Activated CD8-positive, alpha-beta memory T cell treated with anti-CD3 and anti-CD28 coated beads, Interleukin-2, amount 50 U/mL, for 24 hours (primary cell): ENCODE measurements around the gene SLC38A9.

Experiments
- DNase-seq: peaks from one replicate; pipeline ENCODE4 v3.0.0-alpha.2; 2020; ENCODE audit errors: extremely low read depth

SLC38A9 gene

DNA sequence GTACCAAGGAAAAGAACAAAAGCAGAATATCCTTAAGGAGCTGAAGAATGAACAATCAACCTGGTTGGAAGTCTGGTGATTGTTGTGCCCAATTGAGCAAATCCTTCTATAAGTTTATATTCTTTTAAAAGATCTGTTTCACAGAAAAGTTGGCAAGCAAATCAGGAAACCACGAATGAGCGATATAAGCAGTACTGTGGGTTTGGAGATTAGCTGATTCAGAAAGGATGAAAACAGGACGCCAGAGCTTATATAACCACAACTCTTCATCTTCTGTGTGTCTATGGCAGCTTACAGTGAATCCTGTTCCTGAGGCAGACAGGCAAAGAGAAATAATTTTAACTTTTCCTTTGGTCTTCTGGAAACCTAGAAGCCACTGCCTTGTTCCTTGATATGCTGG lies 61.7 kb downstream of the SLC38A9 start:
- no peak for DNase-seq

DNA sequence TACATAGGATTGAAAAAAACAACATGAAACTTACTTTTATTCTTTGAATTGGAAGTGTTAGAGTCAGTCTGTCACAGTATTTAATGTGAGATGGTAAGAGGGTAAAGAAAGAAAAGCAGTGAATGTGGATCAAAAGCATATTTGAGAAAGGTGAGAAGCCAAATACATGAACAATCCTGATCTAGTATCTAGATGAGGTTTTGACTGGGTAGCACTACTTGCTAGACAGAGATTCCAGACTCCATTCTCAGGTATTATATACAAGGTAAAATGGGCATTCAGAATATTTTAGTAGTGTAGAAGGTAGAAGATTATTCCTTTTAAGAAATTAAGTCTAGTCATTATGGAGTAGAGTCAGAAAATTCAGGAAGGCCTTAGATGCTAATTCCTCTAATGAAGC lies 62.2 kb downstream of the SLC38A9 start:
- no peak for DNase-seq

DNA sequence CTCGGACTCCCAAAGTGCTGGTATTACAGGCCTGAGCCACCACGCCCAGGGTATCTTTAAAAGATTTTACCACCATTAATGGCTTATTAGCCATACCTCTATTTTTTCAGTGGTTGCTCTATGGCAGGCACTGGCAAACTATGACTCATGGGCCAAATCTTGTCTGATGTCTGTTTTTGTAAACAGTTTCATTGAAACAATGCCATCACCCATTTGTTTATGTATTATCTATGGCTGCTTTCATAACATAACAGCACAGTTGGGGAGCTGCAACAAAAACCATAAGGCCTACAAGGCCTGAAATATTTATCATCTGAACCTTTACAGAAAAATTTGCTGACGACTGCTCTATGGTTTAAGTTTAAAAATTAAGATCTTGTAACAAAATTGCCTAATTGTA lies 66.8 kb downstream of the SLC38A9 start:
- no peak for DNase-seq

DNA sequence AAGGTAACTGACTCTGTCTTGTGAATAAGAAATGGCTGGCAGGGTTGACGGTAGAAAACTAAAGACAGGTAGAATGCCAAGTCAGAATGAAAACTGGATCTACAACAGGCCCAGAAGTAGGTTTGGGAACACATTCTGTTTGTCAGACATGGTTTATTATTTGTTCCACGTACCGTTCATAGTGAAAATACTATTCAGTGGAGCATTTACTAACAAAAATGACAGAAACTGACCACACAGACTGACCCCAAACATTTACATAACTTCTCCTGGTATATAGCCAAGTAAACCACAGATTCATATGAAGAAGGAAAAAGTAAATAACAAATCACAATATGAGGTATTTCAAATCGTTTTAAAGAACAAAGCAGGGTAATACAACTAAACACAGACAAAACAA lies 73.7 kb downstream of the SLC38A9 start:
- DNase-seq: no peak

GRCh38 chr5:55638051-55638450 lies 74.1 kb downstream of the SLC38A9 start:
- no peak for DNase-seq

GRCh38 chr5:55636683-55637082 lies 75.4 kb downstream of the SLC38A9 start:
- DNase-seq: no peak

DNA sequence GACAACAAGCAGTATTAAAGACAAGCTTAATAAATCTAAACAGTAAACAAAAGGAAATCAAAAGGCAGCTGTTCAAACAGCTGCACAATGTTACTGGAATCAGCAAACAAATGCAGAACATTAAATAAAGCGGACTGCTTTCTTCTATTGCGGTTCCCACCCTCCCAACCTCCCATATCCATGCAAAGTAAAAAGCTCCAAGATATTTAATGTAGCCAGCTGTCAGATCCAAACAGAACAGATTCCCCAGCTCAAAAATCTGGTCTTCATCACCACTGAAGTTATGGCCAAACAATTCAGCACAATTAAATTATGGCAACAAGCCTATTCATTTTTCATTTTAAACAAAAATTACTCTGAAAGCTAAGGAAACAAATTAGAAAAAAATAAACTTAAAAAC lies 75.9 kb downstream of the SLC38A9 start:
- DNase-seq: no peak

DNA sequence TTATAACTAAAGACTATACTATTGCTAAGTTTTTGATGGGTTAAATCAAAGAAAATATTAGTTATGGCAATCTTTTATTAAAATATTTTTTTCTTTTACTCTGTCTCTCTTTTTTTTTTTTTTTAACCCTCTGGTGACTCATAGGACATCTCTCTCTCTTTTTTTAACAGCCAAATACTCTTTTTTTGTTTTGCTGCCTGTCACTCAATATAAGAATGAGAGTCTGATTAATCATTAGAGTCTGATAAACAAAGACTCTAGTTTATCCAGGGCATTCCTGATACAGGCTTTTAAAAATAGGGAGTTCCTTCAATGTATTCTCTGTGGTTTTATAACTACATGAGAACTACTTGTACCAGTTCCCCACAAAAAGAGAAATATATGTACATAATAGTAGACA lies 77.3 kb downstream of the SLC38A9 start:
- DNase-seq: no peak

DNA sequence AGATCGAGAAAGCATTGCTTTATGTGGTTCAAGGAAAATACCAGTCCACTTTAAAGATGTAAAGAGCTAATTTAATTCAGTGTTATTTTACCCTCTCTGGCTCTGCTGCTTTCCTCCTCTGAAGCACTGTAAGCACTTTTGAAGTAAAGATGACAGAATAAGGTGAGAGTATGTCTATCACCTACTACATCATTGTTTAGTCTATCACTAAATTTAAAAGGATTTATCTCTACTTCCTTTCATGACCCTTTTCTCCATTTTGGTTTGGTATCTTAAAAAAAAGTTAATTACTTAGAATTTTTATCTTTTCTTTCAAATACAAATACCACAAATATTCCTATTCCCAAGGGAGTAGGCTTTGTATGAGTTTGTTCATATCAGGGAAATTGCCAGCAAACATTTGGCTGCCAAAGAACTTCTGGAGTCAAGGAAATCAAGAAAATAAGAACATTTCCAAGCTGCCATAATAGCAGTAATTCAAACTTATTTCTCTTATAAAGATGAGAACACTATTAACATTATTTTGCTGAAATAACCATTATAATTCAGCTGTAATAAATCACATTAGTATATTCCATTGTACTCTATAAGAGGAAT lies 77.8 kb downstream of the SLC38A9 start:
- no peak for DNase-seq

- DNase-seq: no peak
Measured at GRCh38 chr5:55633574-55634208, 78.4 kb downstream of the SLC38A9 start.

DNA sequence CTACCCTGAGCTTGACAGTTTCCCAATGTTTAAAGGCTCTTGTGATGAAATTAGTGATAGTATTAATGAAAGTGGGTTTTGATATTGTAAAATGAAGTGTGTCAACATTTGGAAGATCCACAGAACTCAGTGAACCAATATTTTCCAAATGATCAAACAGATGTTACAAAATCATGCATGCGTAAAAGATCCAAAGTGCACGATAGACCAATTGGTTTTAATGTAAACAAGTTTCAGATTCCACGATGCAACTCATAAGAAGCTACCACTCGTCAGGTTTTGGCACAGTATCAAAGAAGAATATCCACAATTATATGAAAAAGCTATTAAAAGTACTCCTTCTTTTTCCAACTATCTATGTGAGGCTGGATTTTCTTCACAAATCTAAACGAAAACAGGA lies 82.3 kb downstream of the SLC38A9 start:
- DNase-seq: no peak

GRCh38 chr5:55626790-55627189 lies 85.3 kb downstream of the SLC38A9 start:
- DNase-seq: no peak

GRCh38 chr5:55625913-55626312 lies 86.2 kb downstream of the SLC38A9 start:
- DNase-seq: no peak

DNA sequence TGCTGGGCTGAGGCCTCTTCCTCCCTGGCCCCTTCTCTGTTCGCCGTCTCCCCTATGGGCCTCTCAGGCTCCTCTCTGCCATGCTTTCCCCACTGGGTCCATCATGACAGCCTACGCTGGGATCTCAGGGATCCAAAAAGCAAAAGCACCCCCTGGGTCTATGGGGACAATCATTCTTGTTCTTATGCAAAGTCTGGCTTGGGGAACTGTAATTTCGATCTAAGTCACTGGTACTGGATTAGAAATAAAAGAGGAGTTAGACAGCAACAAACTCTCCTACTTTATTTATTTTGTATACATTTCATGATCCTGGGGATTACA lies 86.6 kb downstream of the SLC38A9 start:
- no peak for DNase-seq

- no peak for DNase-seq
Measured at GRCh38 chr5:55624841-55625588, 87.1 kb downstream of the SLC38A9 start.

GRCh38 chr5:55623789-55624188 lies 88.3 kb downstream of the SLC38A9 start:
- DNase-seq: no peak

DNA sequence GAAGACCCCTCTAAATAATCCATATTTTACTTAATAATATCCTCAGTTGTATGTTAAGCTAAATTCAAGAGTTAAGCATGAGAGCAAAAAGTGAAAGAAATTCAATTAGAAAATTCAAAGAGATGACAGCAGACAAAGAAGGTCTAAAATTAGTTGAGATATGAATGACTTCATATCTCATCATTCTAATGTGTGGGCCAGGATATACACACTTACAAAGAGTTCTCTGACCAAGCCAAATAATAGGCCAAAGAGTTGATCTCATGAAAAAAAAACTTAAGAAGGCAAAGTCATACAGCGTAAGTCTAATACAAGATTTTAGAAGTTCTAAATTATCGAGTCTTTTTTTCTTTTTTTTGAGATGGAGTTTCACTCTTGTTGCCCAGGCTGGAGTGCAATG lies 89.7 kb downstream of the SLC38A9 start:
- DNase-seq: no peak

DNA sequence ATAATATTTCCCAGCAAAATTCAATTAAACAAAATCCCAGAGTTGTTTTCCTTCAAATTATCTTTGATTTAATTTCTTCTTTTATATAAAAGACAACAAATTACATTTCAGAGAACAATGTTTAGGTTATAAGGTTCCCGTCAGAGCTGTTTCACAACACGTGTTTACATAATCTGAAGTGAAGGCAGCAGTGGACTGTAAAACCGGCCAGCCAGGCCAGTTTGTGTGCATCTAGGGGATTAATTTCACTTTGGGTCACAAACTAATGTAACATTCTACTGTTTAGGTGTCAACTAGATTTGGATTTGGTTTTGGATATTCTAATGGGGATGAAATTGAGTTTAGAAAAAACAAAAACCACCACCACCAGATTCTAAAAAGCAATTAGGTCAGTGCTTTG lies 90.9 kb downstream of the SLC38A9 start:
- no peak for DNase-seq

DNA sequence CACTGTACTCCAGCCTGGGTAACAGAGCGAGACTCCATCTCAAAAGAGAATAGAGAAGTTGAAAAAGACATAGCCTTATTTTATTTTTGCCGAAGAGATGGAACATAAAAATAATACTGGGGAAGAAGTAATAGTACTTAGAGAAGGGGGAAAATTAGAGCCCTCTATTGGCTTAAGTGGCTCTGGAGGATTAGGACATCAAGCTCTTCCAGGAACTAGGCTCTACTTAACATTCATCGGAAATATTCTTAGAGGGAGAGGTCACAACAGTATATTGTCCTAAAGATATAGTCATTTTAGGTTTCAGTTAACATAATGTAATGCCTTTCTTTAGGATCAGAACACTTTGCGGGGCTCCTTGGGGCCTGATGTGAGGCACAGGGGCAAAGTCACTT lies 91.4 kb downstream of the SLC38A9 start:
- DNase-seq: no peak

- no peak for DNase-seq
Measured at GRCh38 chr5:55620009-55620765, 91.9 kb downstream of the SLC38A9 start.

DNA sequence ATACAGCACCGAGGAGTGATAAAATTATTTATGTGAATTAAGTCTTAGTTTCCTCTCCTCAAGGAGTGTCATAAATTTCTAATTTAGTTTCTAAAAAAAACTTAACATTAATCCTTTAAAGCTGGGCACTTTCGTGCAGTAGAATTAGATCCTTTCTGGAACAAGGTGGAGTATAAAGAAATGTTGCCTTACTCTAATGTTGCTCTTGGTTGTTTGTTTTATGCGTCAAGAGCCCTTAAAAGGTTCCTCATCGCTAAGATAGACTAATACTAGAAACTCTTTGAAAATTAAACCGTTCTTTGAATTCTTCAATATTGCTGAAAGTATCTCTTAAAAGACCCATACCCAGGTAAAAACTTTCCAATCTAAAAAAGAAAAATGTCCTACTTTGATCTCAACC lies 93.8 kb downstream of the SLC38A9 start:
- no peak for DNase-seq

DNA sequence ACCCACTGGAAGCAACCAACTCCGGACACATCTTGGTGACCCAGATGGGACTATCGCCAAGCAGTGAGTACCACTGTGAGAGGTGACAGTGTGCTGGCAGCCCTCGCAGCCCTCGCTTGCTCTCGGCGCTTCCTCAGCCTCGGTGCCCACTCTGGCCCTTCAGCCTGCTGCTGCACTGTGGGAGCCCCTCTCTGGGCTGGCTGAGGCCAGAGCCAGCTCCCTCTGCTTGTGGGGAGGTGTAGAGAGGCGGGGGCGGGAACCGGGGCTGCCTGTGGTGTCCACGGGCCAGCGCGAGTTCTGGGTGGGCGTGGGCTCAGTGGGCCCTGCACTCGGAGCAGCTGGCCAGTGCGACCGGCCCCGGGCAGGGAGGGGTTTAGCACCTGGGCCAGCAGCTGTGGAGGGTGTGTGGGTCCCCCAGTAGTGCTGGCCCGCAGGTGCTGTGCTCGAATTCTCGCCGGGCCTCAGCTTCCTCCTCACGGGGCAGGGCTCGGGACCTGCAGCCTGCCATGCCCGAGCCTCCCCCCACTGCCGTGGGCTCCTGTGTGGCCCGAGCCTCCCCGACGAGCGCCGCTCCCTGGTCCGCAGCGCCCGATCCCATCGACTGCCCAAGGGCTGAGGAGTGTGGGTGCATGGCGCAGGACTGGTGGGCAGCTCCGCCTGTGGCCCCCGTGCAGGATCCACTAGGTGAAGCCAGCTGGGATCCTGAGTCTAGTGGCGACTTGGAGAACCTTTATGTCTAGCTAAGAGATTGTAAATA lies 98.8 kb downstream of the SLC38A9 start:
- no peak for DNase-seq
